HEK293 (cell line): Measurements from ENCODE around the gene POLN.

Source experiments
- CTCF ChIA-PET: fragments of 350-600 bp; formaldehyde crosslinking; extraction: SDS; loops from one replicate; lab custom pipeline; 2021; ENCODE audit warnings: antibody characterized with exemption; lab: Yijun Ruan, JAX
- POLR2A ChIA-PET: fragments of 300-600 bp; formaldehyde crosslinking; extraction: SDS; loops from one replicate; lab custom pipeline; 2020; ENCODE audit warnings: antibody characterized with exemption, inconsistent platforms; lab: Yijun Ruan, JAX
- H3K27ac ChIP-seq: fragments of 200-500 bp; sonication (Bioruptor generic); 2 replicates; pipeline ENCODE4 v1.5.1; 2014; ENCODE audit warnings: low read depth, low read length, control low read depth, inconsistent platforms; ENCODE audit errors: extremely low read depth
- H3K36me3 ChIP-seq, 2 experiments: fragments of 200-500 bp in 1 of 2; sonication (Bioruptor generic) in 1 of 2; 1 replicate in 1 of 2; 2 replicates in 1 of 2; pipeline ENCODE4 v1.5.1; 2014 to 2017; ENCODE audit warnings: inconsistent platforms in 2 of 2, low read length in 2 of 2; ENCODE audit not compliant: control insufficient read depth in 2 of 2, insufficient read depth in 1 of 2
- H3K4me1 ChIP-seq: fragments of 200-500 bp; sonication (Bioruptor generic); 2 replicates; pipeline ENCODE4 v1.5.1; 2014; ENCODE audit warnings: mild to moderate bottlenecking, low read length, inconsistent platforms; ENCODE audit not compliant: control insufficient read depth, insufficient read depth
- H3K4me3 ChIP-seq: 2 replicates; pipeline ENCODE4 v1.5.1; 2011; ENCODE audit warnings: low read depth, mild to moderate bottlenecking, control low read depth, low read length, moderate library complexity
- H3K9me3 ChIP-seq: fragments of 200-500 bp; sonication (Bioruptor generic); 2 replicates; pipeline ENCODE4 v1.5.1; 2014; ENCODE audit warnings: low read depth, low read length, inconsistent platforms; ENCODE audit not compliant: control insufficient read depth, insufficient read depth
- IKZF3 ChIP-seq: fragments of 450-650 bp; IDR thresholded peaks from 2 replicates; pipeline ENCODE4 v1.5.0; 2018; ENCODE audit warnings: missing biosample characterization, mild to moderate bottlenecking, missing genetic modification characterization, moderate library complexity
- KLF7 ChIP-seq: fragments of 450-650 bp; formaldehyde crosslinking; IDR thresholded peaks from 2 replicates; pipeline ENCODE4 v1.5.1; 2016; ENCODE audit warnings: missing biosample characterization, missing genetic modification characterization, borderline replicate concordance
- KLF8 ChIP-seq: fragments of 450-650 bp; formaldehyde crosslinking; IDR thresholded peaks from 2 replicates; pipeline ENCODE4 v1.5.1; 2016; ENCODE audit warnings: missing biosample characterization, missing genetic modification characterization
- SETDB1 ChIP-seq: IDR thresholded peaks from one replicate; pipeline ENCODE4 v1.6.1; 2017; ENCODE audit warnings: mild to moderate bottlenecking, low read length, moderate library complexity, mixed read lengths; ENCODE audit not compliant: insufficient read length
- YY1 ChIP-seq: fragments of 450-650 bp; formaldehyde crosslinking; IDR thresholded peaks from 2 replicates; pipeline ENCODE4 v1.5.1; 2018; ENCODE audit warnings: missing biosample characterization, missing genetic modification characterization
- ZBTB20 ChIP-seq: fragments of 450-650 bp; formaldehyde crosslinking; IDR thresholded peaks from 2 replicates; pipeline ENCODE4 v1.5.1; 2016; ENCODE audit warnings: missing biosample characterization, missing genetic modification characterization
- ZBTB21 ChIP-seq: fragments of 450-650 bp; formaldehyde crosslinking; IDR thresholded peaks from 2 replicates; pipeline ENCODE4 v1.5.1; 2017; ENCODE audit warnings: missing biosample characterization, missing genetic modification characterization
- ZNF341 ChIP-seq: fragments of 450-650 bp; formaldehyde crosslinking; IDR thresholded peaks from 2 replicates; pipeline ENCODE4; 2016; ENCODE audit warnings: low read depth, missing biosample characterization, missing genetic modification characterization
- ZNF362 ChIP-seq: fragments of 450-650 bp; formaldehyde crosslinking; IDR thresholded peaks from 2 replicates; pipeline ENCODE4 v1.5.1; 2016; ENCODE audit warnings: missing biosample characterization, missing genetic modification characterization
- ZNF366 ChIP-seq: fragments of 450-650 bp; formaldehyde crosslinking; conservative IDR thresholded peaks from 2 replicates; pipeline ENCODE4 v1.5.1; 2016; ENCODE audit warnings: missing biosample characterization, missing genetic modification characterization
- ZNF426 ChIP-seq: fragments of 450-650 bp; formaldehyde crosslinking; IDR thresholded peaks from 2 replicates; pipeline ENCODE4 v1.5.1; 2017; ENCODE audit warnings: missing biosample characterization, missing genetic modification characterization, mild to moderate bottlenecking, inconsistent platforms, moderate library complexity
- ZNF555 ChIP-seq: fragments of 450-650 bp; formaldehyde crosslinking; conservative IDR thresholded peaks from 2 replicates; pipeline ENCODE4 v1.5.1; 2017; ENCODE audit warnings: missing biosample characterization, mild to moderate bottlenecking, missing genetic modification characterization, inconsistent platforms
- ZNF600 ChIP-seq: fragments of 450-650 bp; formaldehyde crosslinking; IDR thresholded peaks from 2 replicates; pipeline ENCODE4 v1.5.1; 2016; ENCODE audit warnings: missing biosample characterization, missing genetic modification characterization
- ZNF610 ChIP-seq: fragments of 450-650 bp; formaldehyde crosslinking; IDR thresholded peaks from 2 replicates; pipeline ENCODE4 v1.5.1; 2016; ENCODE audit warnings: missing biosample characterization, missing genetic modification characterization, borderline replicate concordance
- ZNF664 ChIP-seq: fragments of 450-650 bp; formaldehyde crosslinking; IDR thresholded peaks from 2 replicates; pipeline ENCODE4 v1.5.1; 2016; ENCODE audit warnings: missing biosample characterization, missing genetic modification characterization
- ZNF670 ChIP-seq: fragments of 450-650 bp; formaldehyde crosslinking; IDR thresholded peaks from 2 replicates; pipeline ENCODE4 v1.5.1; 2016; ENCODE audit warnings: missing biosample characterization, missing genetic modification characterization, low read depth
- ZNF777 ChIP-seq: fragments of 450-650 bp; formaldehyde crosslinking; IDR thresholded peaks from 2 replicates; pipeline ENCODE4 v1.5.1; 2017; ENCODE audit warnings: missing biosample characterization, missing genetic modification characterization, borderline replicate concordance
- ZXDB ChIP-seq: fragments of 450-650 bp; formaldehyde crosslinking; IDR thresholded peaks from 2 replicates; pipeline ENCODE4 v1.5.1; 2016; ENCODE audit warnings: missing biosample characterization, missing genetic modification characterization
- TF ChIP-seq, protein P1 (sequence below): fragments of 450-650 bp; formaldehyde crosslinking; optimal IDR thresholded peaks from 2 replicates; pipeline ENCODE3; 2016; ENCODE audit warnings: missing biosample characterization, mild to moderate bottlenecking, missing genetic modification characterization
- TF ChIP-seq, protein P2 (sequence below): sonication (generic); formaldehyde crosslinking; IDR thresholded peaks from 2 replicates; pipeline ENCODE4 v1.8.1; 2022; ENCODE audit warnings: mild to moderate bottlenecking, moderate library complexity, missing genetic modification reagents
- TF ChIP-seq, protein P3 (sequence below): fragments of 450-650 bp; IDR thresholded peaks from 2 replicates; pipeline ENCODE4 v1.5.1; 2018; ENCODE audit warnings: missing biosample characterization, mild to moderate bottlenecking, missing genetic modification characterization

The POLN gene

DNA sequence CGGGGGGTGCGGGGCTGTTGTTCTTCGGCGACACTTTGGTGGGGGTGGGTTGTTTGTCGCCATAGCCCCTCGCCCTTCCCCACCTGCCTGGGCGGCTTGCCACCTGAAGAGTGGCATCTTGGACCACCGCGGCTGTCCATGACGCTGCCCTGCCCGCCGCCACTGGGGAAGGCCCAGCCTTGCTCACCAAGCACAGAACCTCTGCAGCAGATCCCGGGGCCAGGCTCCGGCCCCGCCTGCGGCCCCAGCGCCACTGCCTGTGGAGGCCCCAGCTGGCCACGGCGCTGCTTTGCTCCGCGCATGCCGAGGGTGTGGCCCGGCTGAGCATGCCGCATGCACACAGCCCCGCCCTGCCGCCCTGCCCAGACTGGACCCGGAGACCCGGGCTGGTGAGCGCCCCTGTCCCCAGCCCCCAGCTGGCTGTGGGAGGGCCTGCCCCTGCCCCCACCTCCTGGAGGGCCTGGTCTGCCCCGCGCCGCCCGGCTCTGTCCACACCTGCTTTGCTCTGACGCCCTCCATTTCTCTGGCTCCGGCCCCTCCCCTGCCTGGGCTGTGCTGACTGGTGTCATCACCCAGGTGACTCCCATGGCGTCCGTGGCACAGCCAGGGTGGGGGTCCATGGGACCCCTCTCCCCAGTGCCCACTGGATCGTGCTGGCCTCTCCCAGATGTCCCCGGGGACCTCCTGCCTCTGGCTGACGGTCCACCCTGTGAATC lies 177.5 kb downstream of the POLN start (continued):
- no peak for TF ChIP-seq ZNF341 (tag by site-specific recombination)
- no peak for TF ChIP-seq SETDB1
- TF ChIP-seq ZNF610 (tag by site-specific recombination), result no peak
- TF ChIP-seq ZNF670 (tag by site-specific recombination), result no peak
- TF ChIP-seq ZNF366 (tag by site-specific recombination), result no peak

DNA sequence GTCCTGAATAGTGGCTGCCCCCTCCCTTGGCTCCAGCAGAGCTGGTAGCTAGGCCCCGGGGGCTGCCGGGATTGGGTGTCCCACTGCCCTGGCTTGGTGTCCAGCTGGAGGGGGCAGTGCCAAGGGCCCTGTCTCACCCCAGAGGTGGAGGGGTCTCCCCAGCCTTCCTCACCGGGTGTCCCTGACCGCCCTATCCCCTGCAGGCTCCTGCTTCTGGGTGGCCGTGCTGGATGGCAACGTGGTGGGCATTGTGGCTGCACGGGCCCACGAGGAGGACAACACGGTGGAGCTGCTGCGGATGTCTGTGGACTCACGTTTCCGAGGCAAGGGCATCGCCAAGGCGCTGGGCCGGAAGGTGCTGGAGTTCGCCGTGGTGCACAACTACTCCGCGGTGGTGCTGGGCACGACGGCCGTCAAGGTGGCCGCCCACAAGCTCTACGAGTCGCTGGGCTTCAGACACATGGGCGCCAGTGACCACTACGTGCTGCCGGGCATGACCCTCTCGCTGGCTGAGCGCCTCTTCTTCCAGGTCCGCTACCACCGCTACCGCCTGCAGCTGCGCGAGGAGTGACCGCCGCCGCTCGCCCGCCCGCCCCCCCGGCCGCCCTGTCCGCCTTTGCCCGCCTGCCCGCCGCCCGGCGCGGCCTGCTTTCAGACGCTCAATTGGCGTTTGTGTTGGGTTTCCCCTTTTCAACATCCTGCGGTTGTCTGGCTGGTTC lies 178.2 kb downstream of the POLN start:
- ChIA-PET CTCF (no interaction called here), POLR2A (interaction anchor here (1.4 kb wide), 1 partner anchor 10 kb away, joined by 3 read pairs; no protein-coding TSS in a partner anchor)
- Histone ChIP-seq H3K9me3 (no peaks in the 10 kb centered on the region), H3K27ac (no peak overlapping the region), H3K4me1 (no peaks in the 10 kb centered on the region), H3K36me3 (peaks cover 0 to 39% of the 10 kb centered on the region in 2 experiments; a peak in 1 of 3 replicates), H3K4me3 (no peak overlapping the region)
- TF ChIP-seq, protein P1, sequence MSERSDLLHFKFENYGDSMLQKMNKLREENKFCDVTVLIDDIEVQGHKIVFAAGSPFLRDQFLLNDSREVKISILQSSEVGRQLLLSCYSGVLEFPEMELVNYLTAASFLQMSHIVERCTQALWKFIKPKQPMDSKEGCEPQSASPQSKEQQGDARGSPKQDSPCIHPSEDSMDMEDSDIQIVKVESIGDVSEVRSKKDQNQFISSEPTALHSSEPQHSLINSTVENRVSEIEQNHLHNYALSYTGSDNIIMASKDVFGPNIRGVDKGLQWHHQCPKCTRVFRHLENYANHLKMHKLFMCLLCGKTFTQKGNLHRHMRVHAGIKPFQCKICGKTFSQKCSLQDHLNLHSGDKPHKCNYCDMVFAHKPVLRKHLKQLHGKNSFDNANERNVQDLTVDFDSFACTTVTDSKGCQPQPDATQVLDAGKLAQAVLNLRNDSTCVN (tag by site-specific recombination), result no peak
- no peak for TF ChIP-seq KLF7 (tag by site-specific recombination)
- no peak for TF ChIP-seq ZXDB (tag by site-specific recombination)
- no peak for TF ChIP-seq ZNF664 (tag by site-specific recombination)
- no peak for TF ChIP-seq KLF8
- TF ChIP-seq ZBTB21 (tag by site-specific recombination), result no peak
- TF ChIP-seq ZBTB20 (tag by site-specific recombination), result no peak
- TF ChIP-seq, protein P2, sequence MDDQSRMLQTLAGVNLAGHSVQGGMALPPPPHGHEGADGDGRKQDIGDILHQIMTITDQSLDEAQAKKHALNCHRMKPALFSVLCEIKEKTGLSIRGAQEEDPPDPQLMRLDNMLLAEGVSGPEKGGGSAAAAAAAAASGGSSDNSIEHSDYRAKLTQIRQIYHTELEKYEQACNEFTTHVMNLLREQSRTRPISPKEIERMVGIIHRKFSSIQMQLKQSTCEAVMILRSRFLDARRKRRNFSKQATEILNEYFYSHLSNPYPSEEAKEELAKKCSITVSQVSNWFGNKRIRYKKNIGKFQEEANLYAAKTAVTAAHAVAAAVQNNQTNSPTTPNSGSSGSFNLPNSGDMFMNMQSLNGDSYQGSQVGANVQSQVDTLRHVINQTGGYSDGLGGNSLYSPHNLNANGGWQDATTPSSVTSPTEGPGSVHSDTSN (CRISPR knock-in tag), result no peak
- TF ChIP-seq ZNF362 (tag by site-specific recombination), result no peak
- TF ChIP-seq IKZF3 (tag by site-specific recombination), result no peak
- no peak for TF ChIP-seq ZNF777
- TF ChIP-seq, protein P3, sequence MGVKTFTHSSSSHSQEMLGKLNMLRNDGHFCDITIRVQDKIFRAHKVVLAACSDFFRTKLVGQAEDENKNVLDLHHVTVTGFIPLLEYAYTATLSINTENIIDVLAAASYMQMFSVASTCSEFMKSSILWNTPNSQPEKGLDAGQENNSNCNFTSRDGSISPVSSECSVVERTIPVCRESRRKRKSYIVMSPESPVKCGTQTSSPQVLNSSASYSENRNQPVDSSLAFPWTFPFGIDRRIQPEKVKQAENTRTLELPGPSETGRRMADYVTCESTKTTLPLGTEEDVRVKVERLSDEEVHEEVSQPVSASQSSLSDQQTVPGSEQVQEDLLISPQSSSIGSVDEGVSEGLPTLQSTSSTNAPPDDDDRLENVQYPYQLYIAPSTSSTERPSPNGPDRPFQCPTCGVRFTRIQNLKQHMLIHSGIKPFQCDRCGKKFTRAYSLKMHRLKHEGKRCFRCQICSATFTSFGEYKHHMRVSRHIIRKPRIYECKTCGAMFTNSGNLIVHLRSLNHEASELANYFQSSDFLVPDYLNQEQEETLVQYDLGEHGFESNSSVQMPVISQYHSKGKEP (tag by site-specific recombination), result no peak
- no peak for TF ChIP-seq SETDB1
- no peak for TF ChIP-seq YY1 (tag by site-specific recombination)
- no peak for TF ChIP-seq ZNF555 (tag by site-specific recombination)
- no peak for TF ChIP-seq ZNF426 (tag by site-specific recombination)
- TF ChIP-seq ZNF600 (tag by site-specific recombination), result no peak
